ENCODE data around the gene NUMBL.

Gene NUMBL

DNA sequence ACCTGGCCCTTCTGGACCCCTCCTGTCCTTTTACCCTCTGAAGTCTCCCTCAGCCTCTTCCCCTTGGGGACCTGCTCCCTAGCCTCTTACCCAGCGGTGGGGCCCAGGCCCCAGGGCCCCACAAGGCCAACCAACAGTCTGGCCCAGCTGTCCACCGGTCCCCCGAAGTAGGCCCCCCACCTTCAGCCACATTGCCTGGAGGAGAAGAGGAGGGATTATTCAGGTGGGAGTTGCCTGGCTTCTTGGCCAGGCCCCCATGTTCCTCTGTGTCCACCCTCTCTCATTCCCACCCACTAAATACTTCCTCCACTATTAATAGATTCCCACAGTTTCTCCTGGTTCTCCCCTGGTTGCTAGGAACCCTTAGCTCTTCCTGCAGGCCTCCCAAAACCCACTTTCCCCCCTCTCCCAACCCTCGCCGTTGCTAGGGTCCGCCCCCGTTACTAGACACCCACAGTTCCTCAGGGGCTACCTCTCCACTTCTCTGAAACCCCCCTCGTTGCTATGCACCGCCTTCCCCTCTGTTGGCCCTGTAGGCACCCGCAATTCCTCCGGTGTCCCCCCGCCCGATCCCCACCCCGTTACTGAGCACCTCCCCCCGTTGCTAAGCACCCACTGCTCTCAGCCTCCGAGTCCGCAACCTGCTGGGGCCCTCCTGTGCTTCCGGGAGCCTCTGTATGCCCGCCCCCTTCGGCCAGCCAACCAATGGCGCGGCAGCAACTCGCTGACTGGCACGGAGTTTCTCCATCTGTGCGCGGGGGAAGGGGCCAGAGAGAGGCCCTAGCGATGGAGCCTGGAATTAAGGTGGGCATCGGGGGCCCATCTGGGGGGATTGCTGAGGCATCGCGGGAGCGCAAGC, 24.2 kb upstream of the NUMBL start:
- Histone ChIP-seq H3K9me3 (replicated peaks; ENCODE audit: low read length) (no peaks in the 10 kb centered on the region), H3K4me3 (ENCODE audit: low read length) (peak overlapping the region; percentile 61), H3K4me2 (ENCODE audit: low read length) (peak overlapping the region; percentile 77), H3K9ac (ENCODE audit: low read depth, low read length) (peak overlapping the region; percentile 76), H3K36me3 (ENCODE audit: insufficient read depth, low read length) (no peaks in the 10 kb centered on the region), H3K4me1 (ENCODE audit: control insufficient read depth, insufficient read depth, low read length) (peaks cover 32% of the 10 kb centered on the region), H3K27me3 (ENCODE audit: control insufficient read depth, insufficient read depth, low read length) (no peaks in the 10 kb centered on the region)

DNA sequence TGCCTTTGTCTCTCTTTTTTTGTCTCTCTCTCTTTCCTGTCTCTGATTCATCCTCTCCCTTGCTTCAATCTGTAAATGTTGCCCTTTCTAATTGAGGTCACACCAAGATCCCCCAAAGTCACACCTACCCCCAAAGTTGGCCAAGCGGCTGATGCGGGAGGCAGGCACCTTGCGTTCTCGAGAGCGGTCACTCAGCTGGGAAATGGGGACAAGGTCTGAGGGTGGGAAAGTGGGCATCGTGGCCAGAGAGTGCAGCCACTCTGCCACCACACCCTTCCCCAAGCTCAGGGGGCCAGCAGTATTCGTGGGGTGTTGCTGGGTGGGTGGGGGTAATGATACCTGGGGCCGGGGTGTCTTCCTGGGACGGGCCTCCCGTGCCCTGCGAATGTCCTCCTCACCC, 23.5 kb upstream of the NUMBL start:
- Histone ChIP-seq H3K36me3 (ENCODE audit: insufficient read depth, low read length) (peaks cover 4% of the 10 kb centered on the region), H3K4me1 (ENCODE audit: control insufficient read depth, insufficient read depth, low read length) (peaks cover 28% of the 10 kb centered on the region), H3K9me3 (replicated peaks; ENCODE audit: low read length) (no peaks in the 10 kb centered on the region), H3K27me3 (ENCODE audit: control insufficient read depth, insufficient read depth, low read length) (no peaks in the 10 kb centered on the region), H3K4me3 (ENCODE audit: low read length) (no peak overlapping the region), H3K9ac (ENCODE audit: low read depth, low read length) (peak overlapping the region; percentile 76), H3K4me2 (ENCODE audit: low read length) (peak overlapping the region; percentile 77)

DNA sequence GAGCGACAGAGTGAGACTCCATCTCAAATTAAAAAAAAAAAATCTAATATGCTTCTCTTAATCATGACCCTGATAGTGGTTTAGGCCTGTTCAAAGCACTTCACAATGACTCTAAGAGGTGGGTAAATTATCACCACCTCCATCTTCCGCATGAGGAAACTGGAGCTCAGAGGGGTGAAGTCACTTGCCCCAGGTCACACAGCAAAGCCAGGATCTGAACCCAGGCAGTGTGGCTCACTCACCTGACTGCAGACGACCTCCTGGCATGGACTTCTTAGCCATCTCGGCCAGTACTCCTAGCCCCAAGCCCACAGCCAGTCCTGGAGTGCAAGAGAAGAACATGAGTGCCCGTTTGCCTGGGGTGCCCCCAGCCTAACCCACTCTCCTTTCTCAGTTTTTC, 19.4 kb upstream of the NUMBL start:
- peaks cover 8% of the 10 kb centered on the region for H3K36me3 ChIP-seq (ENCODE audit: insufficient read depth, low read length)
- no peaks in the 10 kb centered on the region for H3K27me3 ChIP-seq (ENCODE audit: control insufficient read depth, insufficient read depth, low read length)
- H3K4me2 ChIP-seq (ENCODE audit: low read length): no peak overlapping the region
- peaks cover 8% of the 10 kb centered on the region for H3K4me1 ChIP-seq (ENCODE audit: control insufficient read depth, insufficient read depth, low read length)
- H3K9ac ChIP-seq (ENCODE audit: low read depth, low read length): no peak overlapping the region
- no peaks in the 10 kb centered on the region for H3K9me3 ChIP-seq (replicated peaks; ENCODE audit: low read length)
- no peak overlapping the region for H3K4me3 ChIP-seq (ENCODE audit: low read length)

DNA sequence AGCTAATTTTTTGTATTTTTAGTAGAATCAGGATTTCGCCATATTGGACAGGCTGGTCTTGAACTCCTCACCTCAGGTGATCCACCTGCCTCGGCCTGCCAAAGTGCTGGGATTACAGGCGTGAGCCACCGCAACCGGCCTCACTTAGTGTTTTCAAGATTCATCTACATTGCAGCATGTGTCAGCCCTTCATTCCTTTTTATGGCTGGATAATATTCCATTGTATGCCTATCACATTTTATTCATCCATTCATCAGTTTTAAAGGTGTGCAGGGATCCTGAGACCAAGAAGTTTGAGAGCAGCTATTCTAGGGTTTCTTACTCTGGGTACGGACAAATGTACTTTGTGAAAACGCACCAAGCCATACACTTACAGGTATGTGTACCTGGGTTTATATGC, 17.2 kb upstream of the NUMBL start:
- Histone ChIP-seq H3K36me3 (ENCODE audit: insufficient read depth, low read length) (peaks cover 21% of the 10 kb centered on the region), H3K9ac (ENCODE audit: low read depth, low read length) (no peak overlapping the region), H3K4me1 (ENCODE audit: control insufficient read depth, insufficient read depth, low read length) (no peaks in the 10 kb centered on the region), H3K27me3 (ENCODE audit: control insufficient read depth, insufficient read depth, low read length) (no peaks in the 10 kb centered on the region), H3K9me3 (replicated peaks; ENCODE audit: low read length) (no peaks in the 10 kb centered on the region), H3K4me2 (ENCODE audit: low read length) (no peak overlapping the region), H3K4me3 (ENCODE audit: low read length) (no peak overlapping the region)

DNA sequence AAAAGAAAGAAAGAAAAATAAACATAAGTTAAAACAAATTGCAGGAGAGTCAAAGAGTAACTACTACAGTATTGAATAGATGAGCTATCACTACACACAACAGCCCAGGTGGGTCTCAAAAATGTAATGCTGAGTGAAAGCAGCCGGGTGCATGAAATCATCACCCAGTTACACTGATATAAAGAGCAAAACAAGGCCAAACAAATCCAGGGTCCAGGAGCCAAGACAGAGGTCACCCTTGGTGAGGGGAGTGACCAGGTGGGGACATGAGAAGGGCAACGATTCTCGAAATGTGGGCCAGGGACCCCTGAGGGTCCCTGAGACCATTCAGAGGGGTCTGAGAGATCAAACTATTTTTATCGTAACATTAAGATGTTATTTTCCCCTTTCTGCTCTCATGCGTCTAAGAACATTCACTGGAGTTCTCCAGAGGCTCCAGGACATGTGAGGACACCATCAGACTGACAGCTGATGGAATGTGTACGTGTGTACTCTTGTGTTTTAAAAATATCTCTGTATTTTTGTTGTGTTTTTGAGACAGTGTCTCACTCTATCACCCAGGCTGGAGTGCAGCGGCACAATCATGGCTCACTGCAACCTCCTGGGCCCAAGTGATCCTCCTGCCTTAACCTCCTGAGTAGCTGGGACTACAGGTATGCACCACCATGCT, 15.6 kb upstream of the NUMBL start:
- H3K9ac ChIP-seq (ENCODE audit: low read depth, low read length): no peak overlapping the region
- H3K4me1 ChIP-seq (ENCODE audit: control insufficient read depth, insufficient read depth, low read length): no peaks in the 10 kb centered on the region
- H3K9me3 ChIP-seq (replicated peaks; ENCODE audit: low read length): no peaks in the 10 kb centered on the region
- H3K4me3 ChIP-seq (ENCODE audit: low read length): no peak overlapping the region
- H3K4me2 ChIP-seq (ENCODE audit: low read length): no peak overlapping the region
- H3K36me3 ChIP-seq (ENCODE audit: insufficient read depth, low read length): peaks cover 33% of the 10 kb centered on the region
- no peaks in the 10 kb centered on the region for H3K27me3 ChIP-seq (ENCODE audit: control insufficient read depth, insufficient read depth, low read length)

DNA sequence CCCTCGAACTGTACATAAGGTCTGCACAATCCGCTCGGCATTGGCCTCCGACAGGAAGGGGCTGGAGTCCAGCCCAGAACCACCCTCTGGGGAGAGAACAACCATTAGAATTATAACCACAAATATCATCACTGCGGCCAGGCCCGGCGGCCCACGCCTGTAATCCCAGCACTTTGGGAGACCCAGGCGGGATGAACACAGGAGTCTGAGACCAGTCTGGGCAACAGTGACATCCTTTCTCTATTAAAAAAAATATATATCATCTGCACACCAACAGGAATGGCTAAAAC, 14.9 kb upstream of the NUMBL start:
- peaks cover 33% of the 10 kb centered on the region for H3K36me3 ChIP-seq (ENCODE audit: insufficient read depth, low read length)
- no peak overlapping the region for H3K4me2 ChIP-seq (ENCODE audit: low read length)
- H3K27me3 ChIP-seq (ENCODE audit: control insufficient read depth, insufficient read depth, low read length): no peaks in the 10 kb centered on the region
- no peak overlapping the region for H3K9ac ChIP-seq (ENCODE audit: low read depth, low read length)
- H3K4me3 ChIP-seq (ENCODE audit: low read length): no peak overlapping the region
- H3K4me1 ChIP-seq (ENCODE audit: control insufficient read depth, insufficient read depth, low read length): no peaks in the 10 kb centered on the region
- no peaks in the 10 kb centered on the region for H3K9me3 ChIP-seq (replicated peaks; ENCODE audit: low read length)

DNA sequence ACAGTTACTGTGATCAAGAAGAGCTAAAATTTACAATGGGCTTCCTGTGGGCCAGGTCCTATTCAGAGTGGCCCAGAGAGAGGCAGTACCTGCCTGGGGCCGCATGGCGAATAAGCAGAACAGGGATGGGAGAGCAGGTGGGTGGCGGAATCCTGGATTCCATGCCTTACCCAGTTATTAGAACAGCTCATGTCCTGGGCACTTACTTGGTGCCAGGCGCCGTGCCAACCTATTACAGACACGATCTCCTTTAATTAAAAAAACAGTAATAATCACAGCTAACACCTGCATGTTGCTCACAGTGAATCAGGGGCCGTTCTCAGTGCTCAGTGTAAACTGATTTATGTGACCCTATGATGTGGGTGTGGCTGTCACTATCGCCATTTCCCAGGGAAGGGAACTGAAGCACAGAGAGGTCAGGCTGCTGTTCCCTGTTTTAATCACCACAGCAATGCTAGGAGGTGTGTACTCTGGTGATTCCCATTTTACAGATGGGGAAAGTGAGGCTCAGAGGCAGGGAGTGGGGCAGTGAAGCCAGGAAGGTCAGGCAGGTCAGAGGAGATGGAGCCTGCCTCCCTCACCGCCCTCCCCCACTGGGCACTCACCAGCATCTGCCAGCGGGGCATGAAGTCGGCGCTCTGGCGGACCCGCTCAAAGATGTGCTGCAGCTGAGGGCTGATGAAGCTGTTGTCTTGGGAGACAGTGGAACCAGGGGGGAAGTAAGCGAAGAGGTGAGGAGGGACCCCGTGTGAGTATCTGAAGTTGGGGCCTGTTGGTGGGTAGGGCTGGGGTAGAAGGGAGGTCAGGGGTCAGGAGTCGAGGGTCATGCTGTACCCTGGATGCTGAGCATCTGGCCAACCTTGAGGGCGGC, 14.3 kb upstream of the NUMBL start:
- H3K9me3 ChIP-seq (replicated peaks; ENCODE audit: low read length): no peaks in the 10 kb centered on the region

DNA sequence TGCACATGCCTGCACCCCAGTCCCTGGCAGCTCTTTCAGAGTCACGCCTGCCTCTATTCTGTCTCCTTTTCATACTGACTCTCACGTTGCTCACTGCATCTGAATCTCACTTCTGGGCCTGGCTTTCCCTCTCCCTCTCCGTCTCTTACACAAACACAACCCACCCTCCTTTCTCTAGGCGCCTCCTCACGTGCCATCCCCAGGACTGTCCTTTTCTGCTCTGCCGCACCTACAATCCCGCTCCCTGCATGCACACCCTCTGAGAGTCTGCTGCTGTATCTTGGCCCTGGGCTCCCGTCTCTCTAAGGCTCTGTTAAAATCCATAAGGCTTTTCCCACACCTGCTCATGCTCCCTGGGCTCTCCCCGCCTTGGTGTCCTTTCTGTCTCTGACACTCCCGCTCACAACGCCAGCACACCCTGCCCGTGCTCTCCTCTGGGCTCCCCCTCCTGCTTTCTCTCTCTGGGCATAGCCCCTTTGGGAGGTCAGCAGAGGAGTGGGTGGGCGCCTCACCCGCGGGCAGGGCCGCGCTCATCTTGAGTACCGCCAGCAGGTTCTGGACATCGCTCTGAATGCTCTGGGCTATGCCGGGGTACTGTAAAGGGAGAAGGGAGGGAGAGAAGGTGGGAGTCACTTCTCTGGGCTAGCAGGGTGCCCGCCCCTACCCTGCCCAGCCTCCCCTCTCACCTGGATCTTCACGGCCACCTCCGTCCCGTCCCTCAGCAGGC, 12.7 kb upstream of the NUMBL start:
- H3K36me3 ChIP-seq (ENCODE audit: insufficient read depth, low read length): peaks cover 29% of the 10 kb centered on the region
- H3K9ac ChIP-seq (ENCODE audit: low read depth, low read length): no peak overlapping the region
- H3K9me3 ChIP-seq (replicated peaks; ENCODE audit: low read length): no peaks in the 10 kb centered on the region
- H3K4me1 ChIP-seq (ENCODE audit: control insufficient read depth, insufficient read depth, low read length): no peaks in the 10 kb centered on the region
- H3K4me2 ChIP-seq (ENCODE audit: low read length): no peak overlapping the region
- no peaks in the 10 kb centered on the region for H3K27me3 ChIP-seq (ENCODE audit: control insufficient read depth, insufficient read depth, low read length)
- no peak overlapping the region for H3K4me3 ChIP-seq (ENCODE audit: low read length)

More for the DNA sequence above, 14.3 kb upstream of the NUMBL start:
- Histone ChIP-seq H3K4me2 (ENCODE audit: low read length) (no peak overlapping the region), H3K4me3 (ENCODE audit: low read length) (no peak overlapping the region), H3K36me3 (ENCODE audit: insufficient read depth, low read length) (peaks cover 33% of the 10 kb centered on the region), H3K9ac (ENCODE audit: low read depth, low read length) (no peak overlapping the region), H3K27me3 (ENCODE audit: control insufficient read depth, insufficient read depth, low read length) (no peaks in the 10 kb centered on the region), H3K4me1 (ENCODE audit: control insufficient read depth, insufficient read depth, low read length) (no peaks in the 10 kb centered on the region)

DNA sequence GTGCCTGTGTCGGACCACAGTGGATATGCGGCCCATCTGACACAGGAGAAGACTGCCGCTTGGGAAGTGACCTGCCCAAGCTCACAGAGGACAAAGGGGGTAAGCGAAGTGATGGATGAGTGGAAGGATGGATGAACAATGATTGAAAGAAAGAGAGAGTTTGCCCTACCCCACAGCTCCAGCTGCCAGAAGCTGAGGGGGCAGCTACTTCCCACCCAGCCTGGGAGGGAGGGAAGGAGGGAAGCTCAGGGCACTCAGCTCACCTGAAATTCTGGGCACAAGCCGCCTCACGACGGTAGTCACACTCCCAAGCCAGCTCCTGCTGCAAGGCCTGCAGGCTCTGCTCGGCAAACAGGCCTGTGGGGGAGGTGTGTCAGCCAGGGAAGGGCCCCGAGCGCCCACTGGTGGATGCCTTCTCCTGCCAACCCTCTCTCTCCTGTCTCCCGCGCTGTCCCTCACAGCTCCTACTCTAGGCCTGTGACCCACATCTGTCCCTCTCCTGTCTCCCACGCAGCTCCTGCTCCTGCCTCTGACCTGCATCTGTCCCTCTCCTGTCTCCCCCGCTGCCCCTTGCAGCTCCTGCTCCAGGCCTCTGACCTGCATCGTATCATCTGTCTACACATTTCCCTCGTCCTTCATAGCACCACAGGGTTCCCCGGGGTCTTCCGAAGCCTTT, 12.0 kb upstream of the NUMBL start:
- no peak overlapping the region for H3K4me2 ChIP-seq (ENCODE audit: low read length)
- peaks cover 29% of the 10 kb centered on the region for H3K36me3 ChIP-seq (ENCODE audit: insufficient read depth, low read length)
- H3K9ac ChIP-seq (ENCODE audit: low read depth, low read length): no peak overlapping the region
- no peaks in the 10 kb centered on the region for H3K27me3 ChIP-seq (ENCODE audit: control insufficient read depth, insufficient read depth, low read length)
- no peaks in the 10 kb centered on the region for H3K4me1 ChIP-seq (ENCODE audit: control insufficient read depth, insufficient read depth, low read length)
- no peaks in the 10 kb centered on the region for H3K9me3 ChIP-seq (replicated peaks; ENCODE audit: low read length)
- H3K4me3 ChIP-seq (ENCODE audit: low read length): no peak overlapping the region

DNA sequence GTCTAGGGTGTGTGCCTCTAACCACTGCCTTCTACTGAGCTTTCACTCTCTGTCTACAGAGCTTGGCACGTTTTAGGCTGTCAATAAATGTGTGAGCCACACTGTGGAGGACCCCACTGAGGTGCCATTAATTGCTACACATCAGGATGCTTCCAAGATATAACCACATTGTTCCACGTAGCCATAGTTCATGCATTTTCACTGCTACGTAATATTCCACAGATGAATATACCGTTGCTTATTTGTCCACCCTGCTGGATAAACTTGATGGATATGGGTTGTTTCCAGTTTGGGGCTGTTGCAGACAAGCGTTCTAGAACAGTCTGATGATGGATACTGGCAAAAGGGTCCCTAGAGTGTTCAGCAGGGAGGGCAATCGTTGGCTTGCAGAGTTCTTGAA, 11.3 kb upstream of the NUMBL start:
- H3K27me3 ChIP-seq (ENCODE audit: control insufficient read depth, insufficient read depth, low read length): no peaks in the 10 kb centered on the region
- no peak overlapping the region for H3K4me3 ChIP-seq (ENCODE audit: low read length)
- H3K9me3 ChIP-seq (replicated peaks; ENCODE audit: low read length): no peaks in the 10 kb centered on the region
- H3K4me1 ChIP-seq (ENCODE audit: control insufficient read depth, insufficient read depth, low read length): no peaks in the 10 kb centered on the region
- H3K4me2 ChIP-seq (ENCODE audit: low read length): no peak overlapping the region
- H3K36me3 ChIP-seq (ENCODE audit: insufficient read depth, low read length): peaks cover 29% of the 10 kb centered on the region
- H3K9ac ChIP-seq (ENCODE audit: low read depth, low read length): no peak overlapping the region

Data from skeletal muscle satellite cell (primary cell).